Ovary (tissue), 3 donors: ENCODE data around the gene CPPED1.

ENCODE experiments used
- CTCF ChIP-seq, 3 donors: fragments of 450-650 bp in 2 of 3; fragments of 200-600 bp in 1 of 3; IDR thresholded peaks; one replicate each; pipeline versions ENCODE4 v1.5.1 to v1.8.0; 2016 to 2022; ENCODE audit warnings: antibody characterized with exemption in 3 of 3, mild to moderate bottlenecking in 1 of 3
- POLR2A ChIP-seq: fragments of 450-650 bp; IDR thresholded peaks from one replicate; pipeline ENCODE4 v1.6.1; 2017; ENCODE audit warnings: antibody characterized with exemption, mild to moderate bottlenecking, moderate library complexity
- donor health status: DM: no; HTN: no; CAD: no.

GRCh38 chr16:12618515-12618914 lies 185.2 kb downstream of the CPPED1 start:
- TF ChIP-seq CTCF (IDR thresholded peaks at IDR 0.05) = no peak
- TF ChIP-seq POLR2A = no peak
